ENCODE results near the gene FOXG1.

- TF ChIP-seq REST (IDR thresholded peaks at IDR 0.05; ENCODE audit: insufficient replicate concordance, low read depth) (no peak), CTCF (IDR thresholded peaks at IDR 0.05; ENCODE audit: insufficient read depth, low read length) (no peak)
These were observed 14.5 kb downstream of the FOXG1 start for GRCh38 chr14:28780843-28781820.
